Mucosa of descending colon (tissue), 3 donors: Measurements from ENCODE around the gene TTLL12. TPM values are rescaled to one million over a fixed set of nuclear protein-coding genes. Genes with fewer than 3 reads are reported as not detected.
A peak's percentile ranks its signal among the peaks of the same experiment; 100 is the strongest.

Experiments
- ATAC-seq: fragments of 200-7000 bp; cut with Tn5 transposase; one replicate; pipeline ENCODE4 v1.9.1; 2020; ENCODE audit warnings: mild to moderate bottlenecking, moderate library complexity
- DNase-seq, 3 donors: peaks; one replicate each; pipeline ENCODE4 v3.0.0-alpha.2; 2020
- H3K36me3 ChIP-seq: fragments of 200-600 bp; one replicate; pipeline ENCODE4 v1.8.0; 2021; ENCODE audit warnings: low read depth, mild to moderate bottlenecking
- H3K4me1 ChIP-seq: fragments of 200-600 bp; one replicate; pipeline ENCODE4 v1.8.0; 2021; ENCODE audit warnings: low read depth, mild to moderate bottlenecking
- H3K4me3 ChIP-seq: fragments of 200-600 bp; one replicate; pipeline ENCODE4 v1.8.0; 2021; ENCODE audit warnings: mild to moderate bottlenecking
- H3K9me3 ChIP-seq: fragments of 200-600 bp; one replicate; pipeline ENCODE4 v1.8.0; 2021; ENCODE audit warnings: mild to moderate bottlenecking
- CTCF ChIP-seq: fragments of 200-600 bp; IDR thresholded peaks from one replicate; pipeline ENCODE4 v1.8.0; 2022; ENCODE audit warnings: antibody characterized with exemption, mild to moderate bottlenecking
- intact Hi-C, 2 donors: fragments of 100-400 bp; cut with DNase I in 1 of 2; cut with micrococcal nuclease in 1 of 2; formaldehyde crosslinking; loops; one replicate each; pipeline versions ENCODE4 v1.11.0 to v1.11.1; 2022; cut with DNase I, micrococcal nuclease
- total RNA-seq, 3 donors: library from RNA; stranded (reverse); fragmentation: NEBNext Ultra II Directional in 2 of 3; extraction: Animal tissue kit (Norgen Biotek cat#: 25700) in 2 of 3; gene quantifications; one replicate each; pipeline versions ENCODE4 v1.2.1 to v1.2.4, GENCODE V29; 2021 to 2023
- donor health status: DM: no; HTN: no; CAD: no; lungs with moderate emphysema.
- donor health status: DM: no; HTN: no; CAD: no.
- donor health status: DM: no; HTN: yes; CAD: no.

Gene TTLL12
- total RNA-seq, 3 donors from 2014 or later: 47.6 to 95.2 (median 90.1) TPM

GRCh38 chr22:43159484-43160178 lies 27.3 kb downstream of the TTLL12 start:
- intact Hi-C loops: no loop called here
- Histone ChIP-seq H3K4me3 (no peak overlapping the region), H3K4me1 (peaks cover 55% of the 10 kb centered on the region), H3K36me3 (no peaks in the 10 kb centered on the region), H3K9me3 (no peaks in the 10 kb centered on the region)
- ATAC-seq (peak; percentile 85), DNase-seq (peak; percentile 92 to 94 (median 94))
- peak; percentile 33 for TF ChIP-seq CTCF

- no peak for TF ChIP-seq CTCF
- peak; percentile 7 for ATAC-seq
- H3K9me3 ChIP-seq: no peaks in the 10 kb centered on the region
- no peaks in the 10 kb centered on the region for H3K36me3 ChIP-seq
- peak in 2 of 3 donors; percentile 32 to 62 for DNase-seq
- intact Hi-C loops: no loop called here
- H3K4me3 ChIP-seq: no peak overlapping the region
- H3K4me1 ChIP-seq: peaks cover 57% of the 10 kb centered on the region
These were observed 28.0 kb downstream of the TTLL12 start for GRCh38 chr22:43158778-43159483.

- Histone ChIP-seq H3K36me3 (no peaks in the 10 kb centered on the region), H3K4me3 (no peak overlapping the region), H3K4me1 (peaks cover 50% of the 10 kb centered on the region), H3K9me3 (no peaks in the 10 kb centered on the region)
- no peak for TF ChIP-seq CTCF
- ATAC-seq (no peak), DNase-seq (no peak)
- intact Hi-C loops: no loop called here
These were observed 28.9 kb downstream of the TTLL12 start for GRCh38 chr22:43157874-43158546.

- no peak for ATAC-seq
- DNase-seq: no peak
- H3K4me1 ChIP-seq: peaks cover 49% of the 10 kb centered on the region
- no peaks in the 10 kb centered on the region for H3K9me3 ChIP-seq
- H3K4me3 ChIP-seq: no peak overlapping the region
- no peaks in the 10 kb centered on the region for H3K36me3 ChIP-seq
- TF ChIP-seq CTCF: no peak
- intact Hi-C loops: no loop called here
These were observed 30.5 kb downstream of the TTLL12 start for GRCh38 chr22:43156413-43156812.

- DNase-seq (peak in 1 of 3 donors; percentile 64), ATAC-seq (no peak)
- intact Hi-C loops: no loop called here
- Histone ChIP-seq H3K4me3 (no peak overlapping the region), H3K36me3 (no peaks in the 10 kb centered on the region), H3K4me1 (peaks cover 52% of the 10 kb centered on the region), H3K9me3 (no peaks in the 10 kb centered on the region)
- TF ChIP-seq CTCF: no peak
These were observed 31.1 kb downstream of the TTLL12 start for GRCh38 chr22:43155789-43156188.
